Loucy (cell line): ENCODE data around the gene CHST7.

ENCODE experiments used
- CTCF ChIP-seq: fragments of 200-600 bp; sonication (generic); conservative IDR thresholded peaks from 2 replicates; pipeline ENCODE4 v1.5.1; 2014; ENCODE audit warnings: mild to moderate bottlenecking, antibody characterized with exemption, low read length
- EZH2phosphoT487 ChIP-seq: fragments of 200-600 bp; IDR thresholded peaks from 2 replicates; pipeline ENCODE4 v1.6.1; 2018; ENCODE audit warnings: antibody characterized with exemption, mild to moderate bottlenecking, moderate library complexity, borderline replicate concordance

- TF ChIP-seq CTCF (no peak), EZH2phosphoT487 (no peak)
Measured at GRCh38 chrX:46645614-46646013, 72.0 kb downstream of the CHST7 start.
